Fibroblast of mammary gland (primary cell): ENCODE results near the gene GGA3.

ENCODE experiments used
- DNase-seq: peaks from one replicate; pipeline ENCODE4 v3.0.0-alpha.2; 2010; ENCODE audit warnings: low read depth
- H3K4me3 ChIP-seq: 2 replicates; pipeline ENCODE4 v1.5.1; 2011; ENCODE audit warnings: low read depth, mild to moderate bottlenecking, low read length, moderate library complexity; ENCODE audit not compliant: control insufficient read depth
- TF ChIP-seq, protein P1 (sequence below): conservative IDR thresholded peaks from 2 replicates; pipeline ENCODE4 v1.5.1; 2011; ENCODE audit warnings: low read depth, low read length, inconsistent platforms; ENCODE audit not compliant: control insufficient read depth, insufficient read depth

GGA3 gene, protein sequence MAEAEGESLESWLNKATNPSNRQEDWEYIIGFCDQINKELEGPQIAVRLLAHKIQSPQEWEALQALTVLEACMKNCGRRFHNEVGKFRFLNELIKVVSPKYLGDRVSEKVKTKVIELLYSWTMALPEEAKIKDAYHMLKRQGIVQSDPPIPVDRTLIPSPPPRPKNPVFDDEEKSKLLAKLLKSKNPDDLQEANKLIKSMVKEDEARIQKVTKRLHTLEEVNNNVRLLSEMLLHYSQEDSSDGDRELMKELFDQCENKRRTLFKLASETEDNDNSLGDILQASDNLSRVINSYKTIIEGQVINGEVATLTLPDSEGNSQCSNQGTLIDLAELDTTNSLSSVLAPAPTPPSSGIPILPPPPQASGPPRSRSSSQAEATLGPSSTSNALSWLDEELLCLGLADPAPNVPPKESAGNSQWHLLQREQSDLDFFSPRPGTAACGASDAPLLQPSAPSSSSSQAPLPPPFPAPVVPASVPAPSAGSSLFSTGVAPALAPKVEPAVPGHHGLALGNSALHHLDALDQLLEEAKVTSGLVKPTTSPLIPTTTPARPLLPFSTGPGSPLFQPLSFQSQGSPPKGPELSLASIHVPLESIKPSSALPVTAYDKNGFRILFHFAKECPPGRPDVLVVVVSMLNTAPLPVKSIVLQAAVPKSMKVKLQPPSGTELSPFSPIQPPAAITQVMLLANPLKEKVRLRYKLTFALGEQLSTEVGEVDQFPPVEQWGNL

DNA sequence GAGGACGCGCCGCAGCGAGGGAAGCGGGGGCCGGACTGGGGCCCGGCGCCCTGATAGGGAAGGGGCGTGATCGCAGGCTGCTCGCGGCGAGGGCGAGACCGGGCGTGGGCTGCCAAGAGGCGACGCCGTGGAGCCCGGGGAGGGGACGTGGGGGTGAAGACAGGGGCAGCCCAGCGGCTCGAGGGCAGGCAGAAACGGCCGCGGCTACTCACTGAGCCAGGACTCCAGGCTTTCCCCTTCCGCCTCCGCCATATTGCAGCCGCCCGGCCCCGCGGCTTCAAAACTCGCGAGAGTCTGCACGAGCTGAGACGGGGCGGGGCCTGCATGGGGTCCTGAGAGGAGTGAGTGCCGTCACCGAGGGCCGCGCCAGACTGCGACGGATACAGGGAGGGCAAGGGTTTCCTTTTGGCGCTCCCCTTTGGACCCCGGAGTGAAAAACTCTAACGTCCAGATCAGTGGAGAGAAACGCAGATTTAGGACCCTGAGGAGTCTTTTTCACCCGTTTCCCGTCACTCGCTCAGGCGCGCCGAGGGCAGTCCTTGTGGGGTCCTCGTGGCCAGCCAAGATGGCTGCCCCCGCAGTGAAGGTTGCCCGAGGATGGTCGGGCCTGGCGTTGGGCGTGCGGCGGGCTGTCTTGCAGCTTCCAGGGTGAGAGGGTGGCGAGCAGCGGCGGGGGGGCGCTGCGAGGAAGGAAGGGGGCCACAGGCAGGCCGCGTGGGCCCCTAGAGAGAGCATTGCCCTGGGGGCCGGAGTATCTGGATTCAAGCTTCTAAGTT is at the start of gene GGA3, which contains the start of gene MRPS7:
GGA3 (minus strand) TSS at position 271 of the 776 bp plus-strand sequence; CDS start at position 252, 19 bp downstream.
MRPS7 (plus strand) TSS at position 544 of the 776 bp plus-strand sequence; CDS start at position 566, 22 bp downstream.
- peak; percentile 87 for DNase-seq
- peak within 1 kb of the TSS; percentile 98 for H3K4me3 ChIP-seq
- TF ChIP-seq, protein P1, sequence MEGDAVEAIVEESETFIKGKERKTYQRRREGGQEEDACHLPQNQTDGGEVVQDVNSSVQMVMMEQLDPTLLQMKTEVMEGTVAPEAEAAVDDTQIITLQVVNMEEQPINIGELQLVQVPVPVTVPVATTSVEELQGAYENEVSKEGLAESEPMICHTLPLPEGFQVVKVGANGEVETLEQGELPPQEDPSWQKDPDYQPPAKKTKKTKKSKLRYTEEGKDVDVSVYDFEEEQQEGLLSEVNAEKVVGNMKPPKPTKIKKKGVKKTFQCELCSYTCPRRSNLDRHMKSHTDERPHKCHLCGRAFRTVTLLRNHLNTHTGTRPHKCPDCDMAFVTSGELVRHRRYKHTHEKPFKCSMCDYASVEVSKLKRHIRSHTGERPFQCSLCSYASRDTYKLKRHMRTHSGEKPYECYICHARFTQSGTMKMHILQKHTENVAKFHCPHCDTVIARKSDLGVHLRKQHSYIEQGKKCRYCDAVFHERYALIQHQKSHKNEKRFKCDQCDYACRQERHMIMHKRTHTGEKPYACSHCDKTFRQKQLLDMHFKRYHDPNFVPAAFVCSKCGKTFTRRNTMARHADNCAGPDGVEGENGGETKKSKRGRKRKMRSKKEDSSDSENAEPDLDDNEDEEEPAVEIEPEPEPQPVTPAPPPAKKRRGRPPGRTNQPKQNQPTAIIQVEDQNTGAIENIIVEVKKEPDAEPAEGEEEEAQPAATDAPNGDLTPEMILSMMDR, result no peak

DNA sequence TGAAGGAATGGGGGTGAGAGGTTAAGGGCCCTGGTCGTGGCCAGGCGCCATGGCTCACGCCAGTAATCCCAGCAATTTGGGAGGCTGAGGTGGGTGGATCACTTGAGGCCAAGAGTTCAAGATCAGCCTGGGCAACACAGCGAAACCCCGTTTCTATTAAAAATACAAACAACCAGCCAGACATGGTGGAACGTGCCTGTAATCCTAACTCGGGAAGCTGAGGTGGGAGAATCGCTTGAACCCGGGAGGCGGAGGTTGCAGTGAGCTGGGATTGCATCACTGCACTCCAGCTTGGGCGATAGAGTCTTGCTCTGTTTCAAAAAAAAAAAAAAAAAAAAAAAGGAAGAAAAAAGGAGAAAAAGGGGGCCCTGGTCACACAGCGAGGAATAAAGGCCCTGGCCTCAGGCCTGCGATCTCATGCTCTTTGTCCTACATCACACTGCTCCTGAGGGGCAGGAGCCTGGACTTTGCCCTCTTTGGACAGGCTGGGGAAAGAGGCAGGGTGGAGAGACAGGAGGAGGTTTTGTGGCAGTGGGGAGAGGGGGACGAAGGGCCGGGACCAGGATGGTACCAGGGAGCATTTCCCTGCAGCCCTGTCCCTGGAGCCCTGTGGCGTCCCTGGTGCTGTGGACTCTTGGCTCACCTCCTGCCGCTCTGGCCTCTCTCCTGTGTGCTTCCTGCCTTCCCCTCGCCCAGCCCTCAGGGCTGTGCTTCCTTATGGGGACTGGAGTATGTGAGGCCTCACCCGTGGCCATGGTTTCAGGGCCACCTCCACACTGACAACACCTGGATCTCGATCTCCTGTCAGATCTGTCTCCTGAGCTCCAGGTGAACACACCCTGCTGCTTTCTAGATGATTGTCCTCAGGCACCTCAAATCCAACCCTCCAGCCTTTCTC is 47.6 kb upstream of the GGA3 start:
- H3K4me3 ChIP-seq, result no peak overlapping the region
- TF ChIP-seq, protein P1, result no peak
- DNase-seq, result no peak

DNA sequence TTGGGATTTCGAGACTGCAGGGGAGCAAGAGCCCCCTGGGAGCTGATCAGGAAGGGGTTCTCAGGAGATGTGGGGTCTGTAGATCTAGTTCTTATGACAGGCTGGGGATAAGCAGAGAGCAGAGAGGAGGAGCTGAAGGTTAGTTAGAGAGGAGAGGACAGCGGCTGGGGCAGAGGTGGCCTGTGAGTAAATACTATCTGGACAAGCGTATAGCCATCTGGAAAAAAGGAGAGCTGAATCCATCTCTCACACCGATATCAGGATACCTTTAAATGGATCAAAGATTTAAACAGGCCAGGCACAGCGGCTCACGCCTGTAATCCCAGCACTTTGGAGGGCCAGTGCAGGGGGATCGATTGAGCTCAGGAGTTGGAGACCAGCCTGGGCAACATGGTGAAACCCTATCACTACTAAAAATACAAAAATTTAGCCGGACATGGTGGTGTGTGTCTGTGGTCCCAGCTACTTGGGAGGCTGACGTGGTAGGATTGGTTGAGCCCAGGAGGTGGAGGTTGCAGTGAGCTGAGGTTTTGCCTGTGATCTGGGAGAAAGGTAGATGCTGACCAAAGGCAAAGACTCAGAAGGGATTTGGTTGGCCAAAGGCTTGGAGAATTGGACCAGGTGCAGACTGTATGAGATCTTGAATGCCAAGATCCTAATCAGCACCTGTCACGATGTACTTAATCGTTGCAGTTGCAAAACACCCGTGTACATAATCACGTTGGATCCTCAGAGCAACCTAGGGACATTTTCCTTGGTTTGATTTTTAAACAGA is 46.7 kb upstream of the GGA3 start:
- DNase-seq, result no peak
- TF ChIP-seq, protein P1, result no peak
- no peak overlapping the region for H3K4me3 ChIP-seq

DNA sequence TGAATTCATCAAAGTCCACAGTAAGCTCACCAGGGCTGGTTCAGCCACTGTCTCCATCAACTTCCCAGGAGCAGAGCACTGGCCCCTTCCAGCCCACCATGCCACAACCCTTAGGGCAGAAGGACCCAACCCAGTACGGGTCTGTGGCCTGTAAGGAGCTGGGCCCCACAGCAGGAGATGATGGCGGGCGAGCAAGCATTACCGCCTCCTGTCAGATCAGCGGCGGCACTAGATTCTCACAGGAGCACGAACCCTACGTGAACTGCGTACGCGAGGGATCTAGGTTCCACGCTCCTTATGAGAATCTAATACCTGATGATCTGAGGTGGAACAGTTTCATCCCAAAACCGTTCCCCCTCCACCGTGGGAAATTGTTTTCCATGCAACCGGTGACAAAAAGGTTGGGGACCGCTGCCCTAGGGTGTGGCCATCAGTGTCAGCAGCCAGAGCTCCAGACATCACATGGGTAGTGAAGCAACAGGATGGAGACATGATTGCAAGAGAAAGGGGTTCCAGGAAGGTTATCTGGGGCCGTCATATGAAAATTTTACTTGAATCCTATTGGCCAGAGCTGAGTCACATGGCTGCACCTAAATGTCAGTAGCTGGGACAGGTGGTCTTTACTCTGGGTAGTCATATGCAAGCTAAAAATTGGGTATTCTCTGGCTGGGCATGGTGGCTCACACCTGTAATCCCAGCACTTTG is 40.2 kb upstream of the GGA3 start:
- TF ChIP-seq, protein P1, result no peak
- no peak for DNase-seq
- H3K4me3 ChIP-seq, result no peak overlapping the region

DNA sequence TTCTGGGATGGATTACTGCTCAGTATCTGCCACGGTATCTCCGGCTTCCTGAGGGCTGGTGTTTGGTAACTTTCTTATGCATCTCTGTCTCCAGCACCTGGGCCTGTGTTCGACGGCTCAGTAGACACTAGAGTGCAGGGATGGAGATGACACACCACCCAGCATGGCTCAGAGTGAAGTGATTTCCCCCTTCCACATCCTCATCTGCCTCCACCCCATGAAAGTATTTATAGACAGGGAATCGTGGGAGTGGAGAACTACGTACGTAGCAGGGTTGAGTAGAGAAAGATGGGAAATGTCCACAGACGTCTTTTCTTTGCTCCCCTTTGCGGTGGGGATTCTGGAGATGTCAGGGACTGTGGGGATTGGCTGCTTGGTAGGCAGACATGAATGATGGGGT is 39.6 kb upstream of the GGA3 start:
- DNase-seq, result no peak
- H3K4me3 ChIP-seq, result no peak overlapping the region
- TF ChIP-seq, protein P1, result no peak
